ENCODE results near the gene VSIG10L2.

The VSIG10L2 gene

GRCh38 chr11:125940145-125940544 is 5.7 kb upstream of the VSIG10L2 start:
- DNase-seq (ENCODE audit: low spot score), result no peak
- ChIA-PET POLR2A (ENCODE audit: low non-redundant PET) (no interaction called here), CTCF (interaction anchor here (0.6 to 1.9 kb wide), 3 partner anchors 29 to 122 kb away, joined by 3 to 9 read pairs (median 5); partner anchors contain the start of gene CDON)
- no peak overlapping the region for H3K27ac ChIP-seq
- no peak for TF ChIP-seq CTCF (conservative IDR thresholded peaks at IDR 0.05; ENCODE audit: low read depth)

GRCh38 chr11:125941267-125941618 is 4.6 kb upstream of the VSIG10L2 start:
- ChIA-PET CTCF (interaction anchor here (0.7 to 3.3 kb wide), 3 partner anchors 11 to 120 kb away, joined by 3 to 10 read pairs (median 3); no protein-coding TSS in a partner anchor), POLR2A (ENCODE audit: low non-redundant PET) (no interaction called here)
- no peak for TF ChIP-seq CTCF (conservative IDR thresholded peaks at IDR 0.05; ENCODE audit: low read depth)
- no peak overlapping the region for H3K27ac ChIP-seq
- DNase-seq (ENCODE audit: low spot score), result no peak

GRCh38 chr11:125941619-125942611 is 3.9 kb upstream of the VSIG10L2 start:
- peak; percentile 50 for DNase-seq (ENCODE audit: low spot score)
- POLR2A ChIA-PET (ENCODE audit: low non-redundant PET), result no interaction called here
- no peak overlapping the region for H3K27ac ChIP-seq

GRCh38 chr11:125942771-125943428 is 2.9 kb upstream of the VSIG10L2 start:
- ChIA-PET POLR2A (ENCODE audit: low non-redundant PET) (no interaction called here), CTCF (interaction anchor here (0.6 to 3.3 kb wide), 5 partner anchors 10 to 270 kb away, joined by 3 to 10 read pairs (median 4); no protein-coding TSS in a partner anchor)
- H3K27ac ChIP-seq, result no peak overlapping the region
- no peak for DNase-seq (ENCODE audit: low spot score)
- TF ChIP-seq CTCF (conservative IDR thresholded peaks at IDR 0.05; ENCODE audit: low read depth), result no peak

More at GRCh38 chr11:125941619-125942611, 3.9 kb upstream of the VSIG10L2 start:
- peak; percentile 42 for TF ChIP-seq CTCF (conservative IDR thresholded peaks at IDR 0.05; ENCODE audit: low read depth)
- CTCF ChIA-PET, result interaction anchor here (0.6 to 3.3 kb wide), 8 partner anchors 10 to 479 kb away, joined by 3 to 10 read pairs (median 3); no protein-coding TSS in a partner anchor

- POLR2A ChIA-PET (ENCODE audit: low non-redundant PET), result no interaction called here
- no peak for TF ChIP-seq CTCF (conservative IDR thresholded peaks at IDR 0.05; ENCODE audit: low read depth)
- no peak overlapping the region for H3K27ac ChIP-seq
- DNase-seq (ENCODE audit: low spot score), result no peak
- CTCF ChIA-PET, result interaction anchor here (0.5 to 3.3 kb wide), 4 partner anchors 21 to 246 kb away, joined by 3 to 10 read pairs (median 6); no protein-coding TSS in a partner anchor
Observed at GRCh38 chr11:125943661-125944349, 2.0 kb upstream of the VSIG10L2 start.
